GM12891 (cell line): ENCODE results near the gene AMN1.
A peak's percentile ranks its signal among the peaks of the same experiment; 100 is the strongest.
"Not testable (repeated sequence)": the region's sequence is repeated elsewhere in the genome, so short reads cannot be mapped to it uniquely, and the experiment has no call there.

Experiments
- DNase-seq: peaks from one replicate; pipeline ENCODE4 v3.0.0; 2011; ENCODE audit warnings: low spot score; ENCODE audit not compliant: insufficient read length
- FAIRE-seq: peaks from 2 replicates; lab custom pipeline; 2011; peaks lifted over from hg19 to GRCh38; lab: Jason Lieb, UNC
- PAX5 ChIP-seq: IDR thresholded peaks from 2 replicates; pipeline ENCODE4 v1.6.1; 2011; ENCODE audit warnings: low read length, moderate library complexity, mild to moderate bottlenecking; ENCODE audit not compliant: insufficient read depth, severe bottlenecking
- POLR2A ChIP-seq: IDR thresholded peaks from 2 replicates; pipeline ENCODE4 v1.6.1; 2011; ENCODE audit warnings: low read depth, low read length, control low read depth
- POLR2AphosphoS5 ChIP-seq: IDR thresholded peaks from 2 replicates; pipeline ENCODE4 v1.6.1; 2011; ENCODE audit warnings: low read depth, low read length, control low read depth
- POU2F2 ChIP-seq: IDR thresholded peaks from 2 replicates; pipeline ENCODE4 v1.6.1; 2011; ENCODE audit warnings: low read depth, mild to moderate bottlenecking, control low read depth, low read length, moderate library complexity
- SPI1 ChIP-seq: IDR thresholded peaks from 2 replicates; pipeline ENCODE4 v1.6.1; 2011; ENCODE audit warnings: low read depth, low read length, control low read depth
- TAF1 ChIP-seq: IDR thresholded peaks from 2 replicates; pipeline ENCODE4 v1.6.1; 2011; ENCODE audit warnings: low read depth, low read length, control low read depth

Gene AMN1

DNA sequence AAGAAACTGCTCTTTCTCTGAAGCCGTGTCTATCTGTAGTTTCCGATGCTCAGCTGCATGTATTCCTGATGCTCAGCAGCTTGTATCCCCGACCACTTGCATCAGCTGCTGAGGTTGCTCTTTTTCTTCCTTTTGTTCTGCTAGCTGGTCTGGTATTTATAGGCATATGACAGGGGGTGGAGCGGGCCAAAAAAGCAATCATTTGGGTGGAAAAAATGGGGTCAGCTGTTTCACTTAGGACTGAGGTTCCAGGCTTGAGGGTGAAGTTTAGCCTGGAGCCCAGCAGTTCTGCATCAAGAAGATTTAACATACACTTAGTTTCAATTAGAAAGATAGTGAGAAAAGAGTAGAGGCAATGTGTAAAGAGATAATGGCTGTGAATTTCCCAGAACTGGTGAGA lies 23.6 kb upstream of the AMN1 start:
- FAIRE-seq (no peak), DNase-seq (no peak)
- no peak for TF ChIP-seq POLR2AphosphoS5
- no peak for TF ChIP-seq POU2F2
- TF ChIP-seq SPI1: no peak
- no peak for TF ChIP-seq PAX5
- TF ChIP-seq POLR2A: no peak
- TF ChIP-seq TAF1: no peak

DNA sequence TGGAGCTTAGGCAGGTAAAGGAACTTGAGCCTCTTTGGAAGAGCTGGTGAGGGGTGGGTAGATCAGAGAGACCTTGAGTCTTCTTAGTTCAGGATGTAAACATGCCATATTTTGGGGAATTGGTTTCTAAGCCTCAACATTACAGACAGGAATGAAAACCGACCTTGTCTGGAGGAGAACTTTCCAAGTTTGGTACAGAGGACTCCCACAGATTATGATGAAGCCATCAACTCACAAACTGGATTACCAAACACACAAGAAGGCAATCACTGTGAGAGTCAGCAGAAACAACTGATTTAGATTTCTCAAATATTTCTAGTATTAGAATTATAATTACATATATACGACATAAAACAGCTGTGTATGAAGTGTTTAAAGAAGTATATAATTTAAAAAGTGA lies 22.3 kb upstream of the AMN1 start:
- no peak for DNase-seq
- no peak for FAIRE-seq
- no peak for TF ChIP-seq SPI1
- TF ChIP-seq TAF1: no peak

DNA sequence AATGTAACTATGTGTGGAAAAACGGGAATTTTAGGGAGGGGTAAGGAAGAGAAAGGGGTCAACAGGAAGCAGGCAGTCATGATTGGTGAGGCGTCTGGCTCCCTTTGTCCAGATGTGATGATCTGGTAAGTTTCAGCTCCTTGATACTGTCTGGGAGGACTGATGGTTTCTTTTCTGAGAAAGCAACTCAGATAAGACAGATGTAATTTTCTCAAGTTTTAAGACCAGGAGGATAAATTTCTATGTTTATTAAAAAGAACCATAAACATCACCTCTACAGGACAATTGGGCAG lies 21.9 kb upstream of the AMN1 start:
- no peak for FAIRE-seq
- no peak for TF ChIP-seq POLR2A
- no peak for TF ChIP-seq POU2F2
- no peak for TF ChIP-seq SPI1
- TF ChIP-seq TAF1: no peak
- TF ChIP-seq POLR2AphosphoS5: no peak
- TF ChIP-seq PAX5: no peak

DNA sequence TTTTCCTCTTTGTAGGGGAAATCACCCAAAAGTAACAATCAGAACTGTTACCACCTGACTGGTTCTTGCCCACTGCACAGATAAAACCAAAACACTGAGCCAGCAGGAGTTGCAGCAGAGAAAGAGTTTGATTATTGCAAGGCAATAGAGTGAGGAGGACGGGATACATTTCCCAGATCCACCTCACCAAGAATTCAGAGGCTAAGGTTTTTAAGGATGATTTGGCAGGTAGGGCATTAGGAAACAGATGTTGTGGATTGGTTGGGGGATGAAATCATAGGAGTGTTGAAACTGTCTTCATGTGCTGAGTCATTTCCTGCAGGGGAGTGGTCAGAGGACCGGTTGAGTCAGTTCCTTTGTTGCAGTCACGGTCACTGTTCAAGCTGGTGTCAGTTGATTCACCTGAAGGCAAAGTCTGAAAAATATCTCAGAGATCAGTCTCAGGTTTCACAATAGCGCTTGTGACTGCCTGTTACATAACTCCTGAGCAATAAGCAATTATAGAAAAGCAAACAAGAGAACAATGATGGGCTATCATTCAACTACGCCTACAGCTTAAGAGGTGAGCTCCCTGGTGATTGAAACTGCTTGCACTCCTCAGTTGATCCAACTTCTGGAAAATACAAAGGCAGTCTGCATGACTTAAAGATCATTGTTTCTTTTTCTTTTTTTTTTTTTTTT lies 20.3 kb upstream of the AMN1 start:
- FAIRE-seq (peak; percentile 92), DNase-seq (peak; percentile 37)
- TF ChIP-seq POLR2AphosphoS5 (peak; percentile 63), PAX5 (peak; percentile 56), POU2F2 (peak; percentile 87), TAF1 (no peak), POLR2A (peak; percentile 64), SPI1 (peak; percentile 72)

More for the DNA sequence above, 21.9 kb upstream of the AMN1 start:
- DNase-seq: no peak

DNA sequence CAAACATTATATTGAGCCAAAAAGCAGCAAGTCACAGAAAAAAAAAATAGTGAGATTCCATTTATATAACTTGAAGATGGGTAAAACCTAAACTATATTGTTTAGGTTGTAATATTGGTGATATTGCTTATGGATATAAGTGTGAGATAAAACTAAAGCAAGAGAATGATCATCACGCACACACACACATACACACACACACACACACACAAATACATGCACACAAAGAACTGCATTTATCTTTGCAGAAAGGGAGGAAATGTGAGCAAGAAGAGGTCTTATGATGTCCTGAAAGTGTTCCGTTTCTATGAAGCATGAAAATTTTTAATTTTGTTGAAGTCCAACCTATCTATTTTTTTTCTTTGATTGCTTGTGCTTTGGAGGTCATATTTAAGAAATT lies 16.4 kb upstream of the AMN1 start:
- no peak for DNase-seq
- TF ChIP-seq POLR2A (no peak), SPI1 (no peak), POU2F2 (no peak), TAF1 (no peak), POLR2AphosphoS5 (no peak), PAX5 (no peak)
- FAIRE-seq: no peak

DNA sequence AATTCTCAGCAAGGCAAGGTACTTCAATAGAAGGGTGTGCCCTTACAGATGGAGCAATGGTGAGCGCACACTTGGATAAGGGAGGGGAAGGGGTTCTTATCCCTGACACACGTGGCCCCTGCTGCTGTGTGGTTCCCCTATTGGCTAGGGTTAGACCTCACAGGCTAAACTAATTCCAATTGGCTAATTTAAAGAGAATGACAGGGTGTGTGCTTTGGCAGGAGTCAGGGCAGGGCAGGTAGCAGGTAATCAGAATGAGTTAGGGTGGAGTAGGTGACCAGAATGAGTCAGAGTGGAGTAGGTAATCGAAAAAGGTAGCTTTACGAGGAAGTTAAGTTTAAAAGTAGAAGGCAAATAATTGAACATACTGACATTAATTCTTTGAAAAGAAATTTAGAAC lies 15.5 kb upstream of the AMN1 start:
- not testable (repeated sequence) for DNase-seq, FAIRE-seq

DNA sequence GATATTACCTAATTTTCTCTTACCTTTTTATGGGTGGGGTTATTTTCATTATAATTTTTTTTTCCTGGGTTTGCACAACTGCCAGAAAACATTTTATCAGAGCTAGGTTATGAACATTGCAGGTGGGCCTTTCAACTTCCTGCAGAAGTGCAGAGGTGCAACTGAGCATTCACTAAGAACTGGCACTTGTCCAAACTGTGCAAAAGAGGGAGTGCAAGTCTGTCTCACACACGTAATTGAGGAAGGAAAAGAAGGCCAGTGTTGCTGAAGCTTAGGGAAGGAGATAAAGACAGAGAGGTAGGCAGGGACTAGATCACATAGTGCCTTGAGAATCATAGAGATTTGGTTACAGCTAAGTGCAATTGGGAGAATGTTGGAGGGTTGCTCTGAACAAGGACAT lies 14.1 kb upstream of the AMN1 start:
- no peak for FAIRE-seq
- no peak for DNase-seq
- no peak for TF ChIP-seq POLR2AphosphoS5
- no peak for TF ChIP-seq POLR2A
- no peak for TF ChIP-seq PAX5
- no peak for TF ChIP-seq POU2F2
- no peak for TF ChIP-seq SPI1
- no peak for TF ChIP-seq TAF1

DNA sequence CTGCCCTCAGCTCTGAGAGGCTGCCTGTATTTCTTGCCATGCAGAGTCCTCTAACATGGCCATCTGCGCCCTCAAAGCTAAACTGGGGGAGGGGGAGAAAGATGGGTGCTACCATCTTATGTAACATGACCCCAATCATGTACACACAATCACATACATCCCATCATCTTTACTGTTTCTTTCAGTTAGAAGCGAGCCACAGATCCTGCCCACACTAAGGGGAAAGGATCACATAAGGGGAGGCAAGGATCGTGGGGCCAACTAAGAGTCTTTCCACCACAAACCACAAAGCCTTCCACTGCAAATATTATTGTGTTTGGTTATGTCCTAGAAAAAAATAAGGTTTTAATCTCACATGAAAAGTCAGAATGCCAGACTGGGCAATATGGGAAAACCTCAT lies 11.8 kb upstream of the AMN1 start:
- TF ChIP-seq PAX5 (no peak), POLR2AphosphoS5 (no peak), POU2F2 (no peak), TAF1 (no peak), POLR2A (no peak), SPI1 (no peak)
- no peak for FAIRE-seq
- no peak for DNase-seq

DNA sequence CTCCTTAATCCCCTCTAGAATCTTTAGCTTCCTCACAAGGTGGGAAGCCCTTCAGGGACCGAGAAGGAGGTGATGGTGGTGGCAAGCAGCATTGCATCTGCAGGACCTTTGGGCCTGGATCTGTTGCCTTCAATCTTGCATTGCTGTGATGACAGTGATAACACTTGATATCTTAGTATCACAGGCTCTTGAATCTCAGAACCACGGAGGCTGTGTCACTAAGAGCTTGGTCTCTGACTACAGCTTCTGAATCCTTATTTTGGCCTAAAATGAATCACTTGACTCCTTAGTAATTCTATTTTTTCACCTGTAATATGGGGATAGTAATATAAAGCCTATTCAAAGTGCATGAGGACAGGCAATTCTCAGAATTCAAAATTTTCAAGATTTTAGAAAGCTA lies 8.9 kb upstream of the AMN1 start:
- no peak for FAIRE-seq
- DNase-seq: no peak
- TF ChIP-seq POLR2A: no peak
- no peak for TF ChIP-seq SPI1
- no peak for TF ChIP-seq POU2F2
- TF ChIP-seq PAX5: no peak
- TF ChIP-seq TAF1: no peak
- TF ChIP-seq POLR2AphosphoS5: no peak

DNA sequence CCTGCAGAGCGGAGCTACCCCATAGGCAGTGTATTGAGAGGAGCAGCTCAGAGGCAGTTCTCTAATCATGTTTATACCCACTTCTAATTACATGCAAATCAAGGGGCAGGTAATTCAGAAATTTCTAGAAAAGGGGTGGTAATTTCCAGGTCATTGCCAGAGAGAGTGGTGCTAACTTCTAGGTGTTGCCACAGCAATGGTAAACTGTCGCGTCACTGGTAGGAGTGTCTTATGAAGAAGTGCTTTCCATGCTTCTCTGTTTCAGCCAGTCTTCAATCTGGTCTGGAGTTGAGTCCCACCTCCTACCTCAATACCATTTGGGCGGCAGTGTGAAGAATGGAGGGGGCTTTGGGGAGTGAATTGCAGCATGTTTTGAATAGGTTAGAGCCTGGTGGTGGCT lies 8.5 kb upstream of the AMN1 start:
- no peak for DNase-seq
- TF ChIP-seq POU2F2: no peak
- no peak for FAIRE-seq

DNA sequence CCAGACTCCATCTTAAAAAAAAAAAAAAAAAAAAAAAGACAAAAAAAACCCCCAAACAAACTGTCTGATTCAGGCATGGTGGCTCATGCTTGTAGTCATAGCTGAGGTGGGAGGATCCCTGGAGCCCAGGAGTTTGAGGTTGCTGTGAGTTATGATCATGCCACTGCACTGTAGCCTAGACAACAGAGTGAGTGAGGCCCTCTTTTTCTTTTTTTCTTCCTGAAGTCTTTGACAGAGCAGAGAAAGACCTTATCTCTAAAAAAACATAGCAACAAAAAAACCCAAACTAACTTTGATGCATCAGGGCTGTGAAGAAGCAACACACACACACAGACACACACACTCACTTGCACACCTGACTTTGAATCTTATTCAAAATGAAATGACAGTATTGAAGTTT lies 7.7 kb upstream of the AMN1 start:
- TF ChIP-seq POLR2A: no peak
- FAIRE-seq (no peak), DNase-seq (no peak)

DNA sequence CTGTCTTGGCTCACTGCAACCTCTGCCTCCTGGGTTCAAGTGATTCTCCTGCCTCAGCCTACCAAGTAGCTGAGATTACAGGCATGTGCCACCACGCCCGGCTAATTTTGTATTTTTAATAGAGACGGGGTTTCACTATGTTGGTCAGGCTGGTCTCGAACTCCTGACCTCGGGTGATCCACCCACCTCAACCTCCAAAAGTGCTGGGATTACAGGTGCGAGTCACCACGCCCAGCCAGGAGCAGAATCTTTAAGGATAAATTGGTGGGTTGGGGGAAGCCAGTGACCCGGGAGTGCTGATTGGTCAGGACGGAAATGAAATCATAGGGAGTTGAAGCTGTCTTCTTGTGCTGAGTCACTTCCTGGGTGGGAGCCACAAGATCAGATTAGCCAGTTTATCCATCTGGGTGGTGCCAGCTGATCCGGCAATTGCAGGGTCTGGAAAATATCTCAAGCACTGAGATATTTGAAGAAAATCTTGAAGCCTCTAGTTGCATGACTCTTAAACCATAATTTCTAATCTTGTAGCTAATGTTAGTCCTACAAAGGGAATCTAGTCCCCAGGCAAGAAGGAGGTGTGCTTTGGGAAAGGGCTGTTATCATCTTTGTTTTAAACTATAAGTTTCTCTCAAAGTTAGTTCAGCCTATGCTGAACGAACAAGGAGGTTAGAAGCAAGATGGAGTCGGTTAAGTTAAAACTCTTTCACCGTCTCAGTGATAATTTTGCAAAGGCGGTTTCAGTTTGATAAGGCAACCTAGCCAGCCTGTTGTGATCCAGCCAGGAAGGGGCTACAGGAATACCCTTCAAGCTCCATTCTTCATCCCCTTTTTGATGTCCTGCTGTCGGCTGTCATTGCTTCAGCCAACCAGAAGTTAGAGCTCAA lies 5.0 kb upstream of the AMN1 start:
- FAIRE-seq: not testable (repeated sequence)

More for the DNA sequence above, 5.0 kb upstream of the AMN1 start:
- DNase-seq: not testable (repeated sequence)
